ENCODE results near the gene ACOXL.

DNA sequence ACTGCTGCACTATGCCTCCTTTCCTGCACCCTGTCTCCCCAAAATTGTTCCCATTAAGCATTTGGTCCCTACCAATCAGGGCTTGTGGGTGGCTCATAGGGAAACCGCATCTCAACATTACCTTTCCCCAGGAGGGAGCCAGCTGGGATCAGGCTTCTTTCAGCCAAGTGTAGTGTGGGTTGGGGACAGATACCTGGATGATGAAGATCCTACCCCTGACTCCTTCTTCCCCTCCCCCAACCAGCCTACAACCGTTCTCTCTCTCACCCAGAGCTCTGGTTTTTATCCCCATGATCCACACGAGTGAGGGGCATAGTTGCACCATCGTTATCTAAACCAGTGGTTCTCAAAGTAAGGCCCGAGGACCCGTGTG, 40.0 kb downstream of the ACOXL start:
- TF ChIP-seq, protein P1, sequence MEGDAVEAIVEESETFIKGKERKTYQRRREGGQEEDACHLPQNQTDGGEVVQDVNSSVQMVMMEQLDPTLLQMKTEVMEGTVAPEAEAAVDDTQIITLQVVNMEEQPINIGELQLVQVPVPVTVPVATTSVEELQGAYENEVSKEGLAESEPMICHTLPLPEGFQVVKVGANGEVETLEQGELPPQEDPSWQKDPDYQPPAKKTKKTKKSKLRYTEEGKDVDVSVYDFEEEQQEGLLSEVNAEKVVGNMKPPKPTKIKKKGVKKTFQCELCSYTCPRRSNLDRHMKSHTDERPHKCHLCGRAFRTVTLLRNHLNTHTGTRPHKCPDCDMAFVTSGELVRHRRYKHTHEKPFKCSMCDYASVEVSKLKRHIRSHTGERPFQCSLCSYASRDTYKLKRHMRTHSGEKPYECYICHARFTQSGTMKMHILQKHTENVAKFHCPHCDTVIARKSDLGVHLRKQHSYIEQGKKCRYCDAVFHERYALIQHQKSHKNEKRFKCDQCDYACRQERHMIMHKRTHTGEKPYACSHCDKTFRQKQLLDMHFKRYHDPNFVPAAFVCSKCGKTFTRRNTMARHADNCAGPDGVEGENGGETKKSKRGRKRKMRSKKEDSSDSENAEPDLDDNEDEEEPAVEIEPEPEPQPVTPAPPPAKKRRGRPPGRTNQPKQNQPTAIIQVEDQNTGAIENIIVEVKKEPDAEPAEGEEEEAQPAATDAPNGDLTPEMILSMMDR (IDR thresholded peaks at IDR 0.05; ENCODE audit: low read depth, low read length, poor library complexity, severe bottlenecking), result no peak
- no peak for TF ChIP-seq EZH2phosphoT487 (IDR thresholded peaks at IDR 0.05; ENCODE audit: borderline replicate concordance, low read length)
